Thymus (tissue), 11 donors: ENCODE data around the gene GMNN. TPM values are rescaled to one million over a fixed set of nuclear protein-coding genes. Genes with fewer than 3 reads are reported as not detected.

Experiments
- DNase-seq, 9 donors: peaks; one replicate each; pipeline ENCODE4 v3.0.0-alpha.2; 2013; ENCODE audit warnings: low spot score in 9 of 9, low read depth in 6 of 9, missing footprints in 1 of 9
- H3K27ac ChIP-seq, 2 donors: one replicate each; pipeline ENCODE4 v1.5.1; 2013; ENCODE audit warnings: control low read depth in 1 of 2, low read depth in 1 of 2, low read length in 1 of 2, mild to moderate bottlenecking in 1 of 2, moderate library complexity in 1 of 2
- H3K27me3 ChIP-seq, 2 donors: one replicate each; pipeline ENCODE4 v1.5.1; 2013; ENCODE audit warnings: low read length in 1 of 2; ENCODE audit not compliant: control insufficient read depth in 2 of 2, insufficient read depth in 1 of 2
- H3K36me3 ChIP-seq, 2 donors: one replicate each; pipeline ENCODE4 v1.5.1; 2013; ENCODE audit warnings: low read length in 1 of 2, mild to moderate bottlenecking in 1 of 2, moderate library complexity in 1 of 2; ENCODE audit not compliant: control insufficient read depth in 2 of 2, insufficient read depth in 2 of 2
- H3K4me1 ChIP-seq, 2 donors: one replicate each; pipeline ENCODE4 v1.5.1; 2013; ENCODE audit warnings: low read length in 2 of 2; ENCODE audit not compliant: control insufficient read depth in 2 of 2, insufficient read depth in 2 of 2
- H3K4me3 ChIP-seq, 2 donors: one replicate each; pipeline ENCODE4 v1.5.1; 2013; ENCODE audit warnings: low read length in 2 of 2, control low read depth in 1 of 2, mild to moderate bottlenecking in 1 of 2
- H3K9me3 ChIP-seq, 2 donors: one replicate each; pipeline ENCODE4 v1.5.1; 2013; ENCODE audit warnings: low read length in 1 of 2, mild to moderate bottlenecking in 1 of 2; ENCODE audit not compliant: control insufficient read depth in 2 of 2, insufficient read depth in 1 of 2
- WGBS: extraction: QIAGEN DNeasy Blood & Tissue Kit; methylation state at CpG from one replicate; pipeline ENCODE4 v1.1.7; 2013; 5-methylcytosine and 5-hydroxymethylcytosine counted together
- polyA plus RNA-seq: library from polyadenylated mRNA; stranded (reverse); fragments of 200-250 nt; gene quantifications from one replicate; pipeline ENCODE4 v1.2.3, GENCODE V29; 2013
- total RNA-seq: library from RNA; stranded (reverse); fragments of 120-200 nt; gene quantifications from one replicate; pipeline ENCODE4 v1.2.4, GENCODE V29; 2013
- donor health status: healthy.

Gene GMNN
- total and polyA plus RNA-seq, 2 donors = 21.6 to 66.5 TPM

DNA sequence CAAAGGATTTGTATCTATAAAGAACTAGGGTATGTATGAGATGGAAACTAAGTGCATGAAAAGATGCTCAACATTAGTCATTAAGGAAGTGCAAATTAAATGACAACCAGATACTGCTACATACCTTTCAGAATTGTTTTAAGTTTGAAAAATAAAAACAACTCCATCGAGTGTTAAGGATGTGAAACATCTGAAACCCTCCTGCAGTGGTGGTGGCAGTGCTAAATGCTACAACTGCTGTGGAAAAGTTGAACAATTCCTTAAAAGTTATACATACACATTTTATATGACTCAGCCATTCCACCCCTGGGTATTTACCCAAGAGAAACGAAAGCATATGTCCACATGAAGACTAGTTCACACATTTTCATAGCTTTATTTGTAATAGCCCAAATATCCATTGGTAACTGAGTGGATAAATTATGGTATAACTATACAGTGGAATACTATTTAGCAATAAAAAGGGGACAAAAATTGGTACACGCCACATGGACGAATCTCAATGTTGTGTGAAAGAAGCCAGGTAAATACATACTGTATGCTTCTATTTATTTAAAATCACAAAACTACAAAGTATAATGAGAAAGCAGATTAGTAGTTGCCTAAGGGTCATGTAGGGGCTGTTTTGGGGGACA lies 13.4 kb downstream of the GMNN start:
- no peak for DNase-seq
- H3K36me3 ChIP-seq = peaks cover 6 to 51% of the 10 kb centered on the region in 2 donors
- no peaks in the 10 kb centered on the region for H3K9me3 ChIP-seq
- no peak overlapping the region for H3K27ac ChIP-seq
- 97% methylated on average over 4 of the region's 4 CpGs for WGBS
- H3K27me3 ChIP-seq = no peaks in the 10 kb centered on the region
- no peak overlapping the region for H3K4me3 ChIP-seq
- H3K4me1 ChIP-seq = no peaks in the 10 kb centered on the region

DNA sequence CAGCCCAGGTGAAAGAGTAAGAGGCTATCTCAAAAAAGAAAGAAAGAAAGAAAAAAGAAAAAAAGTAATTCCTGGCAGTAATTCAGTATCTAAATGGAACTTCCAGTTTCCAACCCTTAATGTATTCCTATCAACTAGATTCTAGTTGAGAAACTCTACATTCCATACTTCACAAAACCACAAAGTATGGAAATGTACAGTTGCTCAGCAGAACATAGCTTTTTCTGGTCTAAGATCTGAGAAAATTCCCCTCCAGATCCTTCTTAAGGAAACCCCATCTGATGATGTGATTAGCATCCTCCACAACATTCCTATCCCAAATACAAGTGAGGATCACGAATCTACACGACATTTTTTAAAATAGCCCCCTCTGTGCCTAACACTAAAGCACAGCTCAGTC lies 20.4 kb downstream of the GMNN start:
- Histone ChIP-seq H3K9me3 (no peaks in the 10 kb centered on the region), H3K36me3 (no peaks in the 10 kb centered on the region), H3K4me1 (no peaks in the 10 kb centered on the region), H3K4me3 (no peak overlapping the region), H3K27ac (no peak overlapping the region), H3K27me3 (no peaks in the 10 kb centered on the region)
- DNase-seq = no peak
- 97% methylated on average over 2 of the region's 2 CpGs for WGBS

DNA sequence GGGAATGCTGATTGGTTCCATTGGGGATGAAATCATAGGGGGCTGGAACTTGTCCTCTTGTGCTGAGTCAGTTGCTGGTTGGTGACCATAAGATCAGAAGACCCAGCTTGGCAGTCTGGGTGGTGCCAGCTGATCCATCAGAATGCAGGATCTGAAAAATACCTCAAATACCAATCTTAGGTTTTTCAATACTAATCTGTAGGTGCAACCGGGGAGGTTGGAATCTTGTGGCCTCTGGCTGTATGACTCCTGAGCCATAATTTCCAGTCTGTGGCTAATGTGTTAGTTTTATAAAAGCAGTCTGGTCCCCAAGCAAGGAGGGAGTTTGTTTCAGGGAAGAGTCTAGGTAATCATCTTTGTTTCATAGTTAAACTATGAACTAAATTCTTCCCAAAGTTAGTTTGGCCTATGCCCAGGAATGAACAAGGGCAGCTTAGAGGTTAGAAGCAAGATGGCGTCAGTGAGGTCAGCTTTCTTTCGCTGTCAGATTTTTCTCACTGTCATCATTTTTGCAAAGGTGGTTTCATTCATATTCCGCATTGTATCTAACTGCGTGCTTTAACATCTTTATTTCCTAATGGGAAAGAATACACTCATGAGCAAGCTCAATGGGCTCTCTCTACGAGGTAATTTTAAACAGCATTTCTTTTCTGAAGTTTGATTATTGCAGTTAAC lies 22.0 kb downstream of the GMNN start:
- DNase-seq = no peak
- 96% methylated on average over 6 of the region's 6 CpGs for WGBS
- H3K27me3 ChIP-seq = no peaks in the 10 kb centered on the region

DNA sequence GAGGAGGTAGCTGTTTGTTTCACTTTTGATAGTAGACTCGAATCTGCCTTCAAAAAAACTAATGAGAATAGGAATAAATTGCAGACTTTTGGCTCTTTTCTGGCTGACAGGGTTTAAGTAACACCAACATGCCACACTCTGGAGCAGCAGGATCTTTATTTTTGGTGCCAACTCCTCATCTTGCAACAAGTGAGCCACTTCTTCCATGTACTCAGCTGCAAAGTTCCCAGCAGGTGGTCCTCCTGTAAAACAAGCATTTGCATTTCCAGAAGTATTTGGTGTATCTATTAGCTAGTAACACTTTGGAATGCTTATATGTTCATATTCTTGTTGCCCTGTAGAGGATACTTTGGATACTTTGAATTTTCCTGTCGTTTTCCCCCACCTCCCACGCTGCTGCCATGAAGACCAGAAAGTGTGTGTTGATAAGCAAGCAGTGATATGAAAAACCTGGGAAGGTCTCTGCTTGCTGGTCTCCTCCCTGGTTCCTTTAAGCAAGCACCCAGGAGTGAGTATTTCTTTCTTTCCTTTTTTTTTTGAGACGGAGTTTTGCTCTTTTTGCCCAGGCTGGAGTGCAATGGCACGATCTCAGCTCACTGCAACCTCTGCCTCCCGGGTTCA lies 23.0 kb downstream of the GMNN start:
- no peak overlapping the region for H3K27ac ChIP-seq
- no peaks in the 10 kb centered on the region for H3K4me1 ChIP-seq
- WGBS = 95% methylated on average over 6 of the region's 6 CpGs
- DNase-seq = no peak
- H3K27me3 ChIP-seq = no peaks in the 10 kb centered on the region
- no peaks in the 10 kb centered on the region for H3K9me3 ChIP-seq
- H3K36me3 ChIP-seq = peaks cover 0 to 3% of the 10 kb centered on the region in 2 donors
- no peak overlapping the region for H3K4me3 ChIP-seq

More for the DNA sequence above, 22.0 kb downstream of the GMNN start:
- no peaks in the 10 kb centered on the region for H3K4me1 ChIP-seq
- no peak overlapping the region for H3K4me3 ChIP-seq
- H3K9me3 ChIP-seq = no peaks in the 10 kb centered on the region
- no peak overlapping the region for H3K27ac ChIP-seq
- no peaks in the 10 kb centered on the region for H3K36me3 ChIP-seq

DNA sequence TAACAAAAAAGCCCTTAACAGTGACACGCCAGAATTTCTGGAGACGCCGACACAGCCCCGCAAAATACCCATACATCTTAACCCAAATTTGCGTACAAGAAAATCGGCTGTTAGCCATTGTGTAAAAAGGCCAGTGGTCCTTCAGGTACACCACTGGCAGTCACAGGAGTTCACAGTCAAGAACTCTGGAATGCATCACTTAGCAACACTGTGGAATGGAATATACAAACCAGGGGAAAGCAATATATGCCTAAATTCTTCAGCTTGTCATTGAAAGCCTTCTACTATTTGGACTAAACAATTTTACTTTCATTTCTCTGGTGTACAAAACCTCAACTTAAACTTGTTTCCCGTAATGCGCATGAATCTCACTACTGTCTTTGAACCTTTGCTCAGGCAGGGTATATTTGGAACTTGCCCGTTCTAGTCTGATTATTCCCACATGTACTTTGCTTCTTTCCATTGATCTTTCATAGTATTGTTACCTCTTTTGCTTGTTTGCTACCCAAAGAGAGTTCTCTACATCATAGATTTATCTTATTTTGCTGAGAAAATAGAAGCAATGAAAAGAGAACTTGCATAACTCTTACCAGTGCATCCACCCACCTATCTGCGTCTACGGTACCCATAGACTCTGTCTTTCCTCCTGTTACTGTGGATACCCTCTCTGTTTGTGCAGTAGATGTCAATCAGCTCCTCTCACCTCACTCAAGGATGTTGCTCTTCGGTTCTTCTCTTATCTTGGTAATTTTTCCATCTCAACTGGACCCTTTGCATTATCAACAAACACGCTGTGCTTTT lies 24.2 kb downstream of the GMNN start, which contains the start of gene ARMH2:
ARMH2 (minus strand) TSS at position 178 of the 801 bp plus-strand sequence; CDS start at position 118, 60 bp downstream.
- H3K27ac ChIP-seq = no peak within 1 kb of the TSS
- no peak for DNase-seq
- H3K4me3 ChIP-seq = no peak within 1 kb of the TSS
- 96% methylated on average over 13 of the region's 13 CpGs for WGBS
- peaks cover 0 to 12% of the 10 kb centered on the region in 2 donors for H3K36me3 ChIP-seq
- H3K9me3 ChIP-seq = no peaks in the 10 kb centered on the region
- no peaks in the 10 kb centered on the region for H3K27me3 ChIP-seq
- H3K4me1 ChIP-seq = no peaks in the 10 kb centered on the region

DNA sequence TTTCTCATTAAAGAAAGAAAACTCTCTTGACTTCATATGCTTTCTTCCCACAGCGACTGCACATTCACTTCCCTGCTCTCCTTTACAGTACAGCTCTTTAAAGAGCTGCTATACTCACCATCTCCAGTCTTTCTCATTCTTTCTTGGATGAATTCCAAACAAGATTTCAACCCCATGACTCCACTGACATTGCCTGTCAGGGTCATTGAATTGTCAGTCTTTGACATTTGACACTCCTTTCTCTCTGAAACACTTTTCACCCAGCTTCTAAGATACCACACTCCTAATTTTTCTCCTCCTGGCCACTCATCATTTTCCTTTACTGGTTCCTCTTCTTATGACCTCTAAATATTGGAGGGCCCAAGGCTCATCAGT lies 24.8 kb downstream of the GMNN start:
- no peak for DNase-seq
- WGBS = 98% methylated on average over 1 of the region's 1 CpG
- Histone ChIP-seq H3K4me3 (no peak overlapping the region), H3K27me3 (no peaks in the 10 kb centered on the region), H3K27ac (no peak overlapping the region), H3K36me3 (peaks cover 0 to 12% of the 10 kb centered on the region in 2 donors), H3K9me3 (no peaks in the 10 kb centered on the region), H3K4me1 (no peaks in the 10 kb centered on the region)

DNA sequence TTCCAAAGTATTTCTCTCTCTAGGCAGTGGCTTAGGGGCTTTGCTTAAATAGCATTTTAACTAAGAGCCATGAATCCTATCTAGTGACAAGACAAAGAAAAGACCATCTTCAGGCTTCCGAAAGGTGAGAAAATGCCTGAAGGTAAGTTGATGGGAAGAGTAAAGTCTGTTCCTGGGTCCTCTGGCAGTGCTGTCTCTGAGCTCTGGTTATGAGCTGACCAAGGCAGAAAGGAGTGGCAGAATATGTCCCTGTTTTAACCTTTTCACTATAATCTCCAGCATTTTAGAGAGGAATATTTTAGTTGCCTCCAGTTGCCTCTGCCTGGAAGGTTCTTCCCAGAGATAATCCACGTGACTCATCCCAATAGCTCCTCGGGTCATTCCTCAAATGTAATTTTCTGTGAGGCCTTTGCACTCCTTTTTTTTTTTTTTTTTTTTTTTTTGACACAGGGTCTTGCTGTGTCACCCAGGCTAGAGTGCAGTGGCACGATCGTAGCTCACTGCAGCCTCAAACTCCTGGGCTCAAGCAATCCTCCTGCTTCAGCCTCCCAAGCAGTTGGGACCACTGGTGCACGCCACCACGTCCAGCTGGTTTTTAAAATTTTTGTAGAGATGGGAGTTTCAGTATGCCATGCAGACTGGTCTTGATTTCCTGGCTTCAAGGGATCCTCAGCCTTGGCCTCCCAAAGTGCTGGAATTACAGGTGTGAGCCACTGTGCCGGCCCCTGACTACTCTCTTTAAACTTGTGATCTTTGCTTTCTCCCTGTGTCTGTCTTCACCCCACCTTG lies 27.7 kb downstream of the GMNN start:
- no peak for DNase-seq
- no peaks in the 10 kb centered on the region for H3K9me3 ChIP-seq
- H3K4me3 ChIP-seq = no peak overlapping the region
- H3K27ac ChIP-seq = no peak overlapping the region
- H3K27me3 ChIP-seq = no peaks in the 10 kb centered on the region
- 98% methylated on average over 8 of the region's 8 CpGs for WGBS
- H3K4me1 ChIP-seq = no peaks in the 10 kb centered on the region
- peaks cover 12 to 32% of the 10 kb centered on the region in 2 donors for H3K36me3 ChIP-seq

DNA sequence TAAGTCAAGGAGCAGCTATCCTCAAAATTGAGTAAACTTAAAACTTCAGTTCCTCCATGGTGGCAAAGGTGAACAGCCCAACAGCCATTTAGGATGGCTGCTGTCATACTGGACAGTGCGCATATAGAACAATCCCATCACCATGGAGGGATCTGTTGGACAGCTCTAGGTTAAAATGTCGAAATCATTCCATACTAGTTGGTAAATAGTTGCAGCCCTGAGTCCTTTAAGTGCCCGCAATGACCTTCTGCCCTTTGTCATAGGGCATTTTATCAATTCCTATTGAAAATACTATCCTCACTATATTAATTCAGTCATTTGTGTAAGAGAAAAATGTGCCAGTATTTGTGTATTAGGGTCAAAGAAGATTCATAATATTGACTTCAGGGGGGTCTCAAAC lies 32.8 kb downstream of the GMNN start:
- 97% methylated on average over 3 of the region's 3 CpGs for WGBS
- Histone ChIP-seq H3K9me3 (no peaks in the 10 kb centered on the region), H3K36me3 (peaks cover 29 to 53% of the 10 kb centered on the region in 2 donors), H3K4me3 (no peak overlapping the region), H3K4me1 (no peaks in the 10 kb centered on the region), H3K27me3 (no peaks in the 10 kb centered on the region), H3K27ac (no peak overlapping the region)
- DNase-seq = no peak
